Activated B cell treated with CpG ODN at 0.5 μM for 24 hours (primary cell): ENCODE measurements around the gene CCK. TPM values are rescaled to one million over a fixed set of nuclear protein-coding genes. Genes with fewer than 3 reads are reported as not detected.

Experiments
- ATAC-seq: fragments of 200-7000 bp; cut with Tn5 transposase; one replicate; pipeline ENCODE4 v1.10.0; 2021; ENCODE audit warnings: low read depth, mild to moderate bottlenecking, moderate library complexity
- CTCF ChIA-PET: fragments of 350-600 bp; sonication (Branson Sonifier 250); formaldehyde crosslinking; loops from one replicate; lab custom pipeline; 2021; ENCODE audit warnings: antibody characterized with exemption; lab: Charles Lee
- POLR2A ChIA-PET: fragments of 350-600 bp; sonication (Branson Sonifier 250); formaldehyde crosslinking; loops from one replicate; lab custom pipeline; 2021; ENCODE audit warnings: antibody characterized with exemption; lab: Charles Lee
- DNase-seq: peaks from one replicate; pipeline ENCODE4 v3.0.0; 2022
- H3K27ac Mint-ChIP-seq: one replicate; pipeline ENCODE4 v1.8.0; 2020; ENCODE audit warnings: mixed read lengths
- H3K27me3 Mint-ChIP-seq: one replicate; pipeline ENCODE4 v1.8.0; 2021; ENCODE audit warnings: mixed read lengths
- H3K36me3 Mint-ChIP-seq: one replicate; pipeline ENCODE4 v1.8.0; 2021; ENCODE audit warnings: low read depth, mixed read lengths
- H3K4me1 Mint-ChIP-seq: one replicate; pipeline ENCODE4 v1.8.0; 2021; ENCODE audit warnings: mixed read lengths
- H3K4me3 Mint-ChIP-seq: one replicate; pipeline ENCODE4 v1.8.0; 2020; ENCODE audit warnings: mild to moderate bottlenecking, mixed read lengths
- H3K9me3 Mint-ChIP-seq: one replicate; pipeline ENCODE4 v1.8.0; 2020; ENCODE audit warnings: mixed read lengths
- CTCF ChIP-seq: fragments of 200-600 bp; IDR thresholded peaks from one replicate; pipeline ENCODE4 v1.8.0; 2022; ENCODE audit warnings: antibody characterized with exemption, mild to moderate bottlenecking
- intact Hi-C: fragments of 100-400 bp; cut with micrococcal nuclease; formaldehyde crosslinking; loops from one replicate; pipeline ENCODE4 v1.15.1; 2024
- total RNA-seq: library from RNA; stranded (reverse); gene quantifications from 2 replicates; pipeline ENCODE4 v1.2.3, GENCODE V29; 2022

The CCK gene
- total RNA-seq, 1 donor from 2014 or later: not detected

GRCh38 chr3:42301446-42302175, 35.6 kb upstream of the CCK start:
- Mint-ChIP-seq H3K36me3 (no peaks in the 10 kb centered on the region), H3K27me3 (no peaks in the 10 kb centered on the region), H3K4me1 (peaks cover 38% of the 10 kb centered on the region), H3K27ac (peak overlapping the region; percentile 94), H3K9me3 (peaks cover 5% of the 10 kb centered on the region), H3K4me3 (no peak overlapping the region)
- DNase-seq (no peak), ATAC-seq (no peak)
- CTCF ChIA-PET: interaction anchor here (0.8 kb wide), 1 partner anchor 27 kb away, joined by 3 read pairs; no protein-coding TSS in a partner anchor
- TF ChIP-seq CTCF: no peak
- POLR2A ChIA-PET: no interaction called here
- intact Hi-C loops: no loop called here

DNA sequence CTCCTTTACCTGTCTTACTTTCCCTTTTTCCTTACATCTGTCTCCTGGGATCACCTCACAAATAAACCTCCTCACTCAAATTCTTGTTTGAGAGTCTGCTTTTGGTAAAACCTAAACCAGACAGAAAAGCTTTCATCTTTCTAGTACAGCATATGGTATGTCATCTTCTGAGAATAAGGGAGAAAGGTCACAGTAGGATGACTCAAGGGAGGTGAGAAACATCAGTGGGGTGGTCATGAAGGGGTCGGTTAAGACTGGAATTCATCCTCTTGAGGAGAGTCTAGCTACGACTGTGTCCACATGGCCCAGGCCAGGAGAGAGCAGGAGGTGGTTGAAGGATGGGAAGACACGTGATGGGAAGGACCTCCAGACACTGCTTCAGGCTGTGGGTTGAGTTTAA, 34.8 kb upstream of the CCK start:
- TF ChIP-seq CTCF: no peak
- H3K4me1 Mint-ChIP-seq: peaks cover 34% of the 10 kb centered on the region
- DNase-seq (no peak), ATAC-seq (no peak)
- no peak overlapping the region for H3K27ac Mint-ChIP-seq
- ChIA-PET CTCF (interaction anchor here (0.8 kb wide), 1 partner anchor 28 kb away, joined by 3 read pairs; no protein-coding TSS in a partner anchor), POLR2A (no interaction called here)
- H3K27me3 Mint-ChIP-seq: peaks cover 6% of the 10 kb centered on the region
- H3K9me3 Mint-ChIP-seq: peaks cover 5% of the 10 kb centered on the region
- H3K36me3 Mint-ChIP-seq: no peaks in the 10 kb centered on the region
- no peak overlapping the region for H3K4me3 Mint-ChIP-seq
- intact Hi-C loops: no loop called here

DNA sequence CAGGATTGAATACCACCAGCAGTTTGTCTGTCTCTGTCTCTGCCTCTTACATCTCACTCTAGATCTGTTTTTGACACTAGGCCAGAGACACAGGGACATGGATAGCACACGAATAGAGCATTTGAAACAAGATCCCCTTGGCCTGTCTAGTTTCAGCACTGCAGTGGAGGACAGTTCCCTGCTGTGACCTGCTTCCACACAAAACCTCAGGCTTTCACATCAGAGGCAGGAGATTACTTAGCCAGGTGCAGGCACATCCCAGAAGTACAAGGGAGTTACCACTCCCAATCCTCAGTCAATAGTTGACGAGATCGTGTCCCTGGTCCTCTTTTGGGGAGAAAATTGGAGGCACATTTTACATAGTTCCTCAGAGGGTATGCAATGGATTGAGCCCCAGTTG, 34.0 kb upstream of the CCK start:
- Mint-ChIP-seq H3K27ac (no peak overlapping the region), H3K27me3 (peaks cover 9% of the 10 kb centered on the region), H3K4me1 (peaks cover 34% of the 10 kb centered on the region), H3K9me3 (peaks cover 5% of the 10 kb centered on the region), H3K4me3 (no peak overlapping the region), H3K36me3 (no peaks in the 10 kb centered on the region)
- no peak for DNase-seq
- CTCF ChIA-PET: no interaction called here
- ATAC-seq: no peak
- intact Hi-C loops: no loop called here
- POLR2A ChIA-PET: no interaction called here
- TF ChIP-seq CTCF: no peak

- peaks cover 13% of the 10 kb centered on the region for H3K27me3 Mint-ChIP-seq
- ChIA-PET CTCF (no interaction called here), POLR2A (no interaction called here)
- H3K4me3 Mint-ChIP-seq: no peak overlapping the region
- H3K4me1 Mint-ChIP-seq: peaks cover 18% of the 10 kb centered on the region
- H3K36me3 Mint-ChIP-seq: no peaks in the 10 kb centered on the region
- TF ChIP-seq CTCF: no peak
- ATAC-seq (no peak), DNase-seq (no peak)
- H3K27ac Mint-ChIP-seq: no peak overlapping the region
- intact Hi-C loops: no loop called here
- peaks cover 7% of the 10 kb centered on the region for H3K9me3 Mint-ChIP-seq
Observed at GRCh38 chr3:42298259-42298658, 32.3 kb upstream of the CCK start.

- TF ChIP-seq CTCF: no peak
- CTCF ChIA-PET: no interaction called here
- POLR2A ChIA-PET: no interaction called here
Observed at GRCh38 chr3:42292009-42292408, 26.0 kb upstream of the CCK start.

More at GRCh38 chr3:42292009-42292408, 26.0 kb upstream of the CCK start:
- intact Hi-C loops: no loop called here
- H3K9me3 Mint-ChIP-seq: peaks cover 3% of the 10 kb centered on the region
- H3K4me3 Mint-ChIP-seq: no peak overlapping the region
- peaks cover 3% of the 10 kb centered on the region for H3K4me1 Mint-ChIP-seq
- no peak for ATAC-seq
- H3K27me3 Mint-ChIP-seq: peaks cover 24% of the 10 kb centered on the region
- H3K36me3 Mint-ChIP-seq: no peaks in the 10 kb centered on the region
- no peak overlapping the region for H3K27ac Mint-ChIP-seq
- DNase-seq: no peak
